Left hindlimb (tissue), 1 donor: ENCODE measurements around the gene GCDH.
A peak's percentile ranks its signal among the peaks of the same experiment; 100 is the strongest.
"Not testable (repeated sequence)": the region's sequence is repeated elsewhere in the genome, so short reads cannot be mapped to it uniquely, and the experiment has no call there.

ENCODE experiments used
- DNase-seq: peaks from one replicate; pipeline ENCODE4 v3.0.0-alpha.2; 2018

Gene GCDH

DNA sequence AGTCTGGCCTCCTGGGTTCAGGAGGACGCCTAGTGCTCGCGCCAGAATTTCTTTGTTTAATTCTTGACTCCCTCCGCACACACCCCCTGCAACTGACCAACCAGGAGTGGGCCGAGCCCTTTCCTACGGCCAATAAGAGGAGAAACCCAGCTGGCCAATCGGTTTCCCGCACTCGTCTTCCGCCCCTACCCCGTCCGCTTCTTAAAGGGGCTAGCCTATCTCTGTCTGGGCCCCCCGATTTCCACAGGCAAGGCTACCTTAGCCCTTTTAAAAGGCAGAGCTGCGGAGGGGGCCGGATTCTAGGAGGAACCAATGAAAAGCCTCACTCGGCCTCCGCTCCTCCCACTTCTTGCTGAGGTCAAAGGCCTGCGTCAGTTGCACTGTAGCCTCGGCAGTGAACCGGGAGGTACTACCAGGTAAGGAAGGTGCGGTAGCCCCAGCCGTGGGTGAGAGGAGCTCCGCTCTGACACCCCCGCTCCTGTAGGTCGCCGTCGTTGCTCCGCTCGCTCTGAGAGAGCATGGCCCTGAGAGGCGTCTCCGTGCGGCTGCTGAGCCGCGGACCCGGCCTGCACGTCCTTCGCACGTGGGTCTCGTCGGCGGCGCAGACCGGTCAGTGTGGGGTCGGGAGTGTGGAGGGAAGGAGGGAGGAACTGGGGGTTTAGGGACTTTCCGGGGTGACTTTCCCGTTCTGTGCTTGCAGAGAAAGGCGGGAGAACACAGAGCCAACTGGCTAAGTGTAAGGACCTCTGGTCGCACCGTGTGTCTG, at the start of gene GCDH:
TSS of gene GCDH (plus strand) at position 374 of the 766 bp plus-strand sequence. CDS start at position 519, 145 bp downstream.
- peak; percentile 98 for DNase-seq

- DNase-seq = no peak
These were observed 48.4 kb upstream of the GCDH start for GRCh38 chr19:12842511-12842910.

GRCh38 chr19:12843328-12843727, 47.6 kb upstream of the GCDH start:
- no peak for DNase-seq

DNA sequence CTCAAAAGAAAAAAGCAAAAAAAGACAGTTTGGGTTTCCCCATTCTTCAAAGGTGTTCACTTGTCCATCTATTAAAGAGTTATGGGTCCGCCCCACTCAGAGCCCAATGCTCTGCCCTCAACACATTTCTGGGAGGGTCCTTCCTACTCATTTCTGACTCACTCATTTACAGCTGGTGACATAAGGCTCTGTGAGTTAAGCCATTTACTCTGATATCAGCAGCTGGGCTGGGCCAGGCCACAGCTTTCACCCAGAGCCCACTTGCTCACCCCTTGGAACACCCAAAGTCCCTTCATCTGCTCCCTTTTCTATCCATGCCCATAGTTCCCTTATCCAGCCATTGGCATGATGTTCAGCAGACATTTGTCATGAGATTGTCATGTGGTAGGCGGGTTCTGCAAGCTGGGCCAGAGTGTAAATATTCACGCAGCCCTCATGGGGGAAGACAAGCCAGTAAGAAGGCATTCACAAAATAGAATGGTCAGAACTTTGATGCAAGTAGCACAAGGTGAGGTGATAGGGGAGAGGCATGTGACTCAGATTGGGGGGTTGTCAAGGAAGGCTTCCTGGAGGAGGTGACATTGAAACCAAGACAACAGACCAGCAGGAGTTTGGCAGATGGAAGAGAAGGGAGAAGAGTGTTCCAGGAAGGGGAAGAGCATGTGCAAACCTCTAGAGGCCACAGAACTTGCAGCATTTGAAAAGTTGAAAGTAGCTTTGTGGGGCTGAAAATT, 46.8 kb upstream of the GCDH start:
- DNase-seq = no peak

GRCh38 chr19:12846613-12847012, 44.3 kb upstream of the GCDH start:
- not testable (repeated sequence) for DNase-seq

DNA sequence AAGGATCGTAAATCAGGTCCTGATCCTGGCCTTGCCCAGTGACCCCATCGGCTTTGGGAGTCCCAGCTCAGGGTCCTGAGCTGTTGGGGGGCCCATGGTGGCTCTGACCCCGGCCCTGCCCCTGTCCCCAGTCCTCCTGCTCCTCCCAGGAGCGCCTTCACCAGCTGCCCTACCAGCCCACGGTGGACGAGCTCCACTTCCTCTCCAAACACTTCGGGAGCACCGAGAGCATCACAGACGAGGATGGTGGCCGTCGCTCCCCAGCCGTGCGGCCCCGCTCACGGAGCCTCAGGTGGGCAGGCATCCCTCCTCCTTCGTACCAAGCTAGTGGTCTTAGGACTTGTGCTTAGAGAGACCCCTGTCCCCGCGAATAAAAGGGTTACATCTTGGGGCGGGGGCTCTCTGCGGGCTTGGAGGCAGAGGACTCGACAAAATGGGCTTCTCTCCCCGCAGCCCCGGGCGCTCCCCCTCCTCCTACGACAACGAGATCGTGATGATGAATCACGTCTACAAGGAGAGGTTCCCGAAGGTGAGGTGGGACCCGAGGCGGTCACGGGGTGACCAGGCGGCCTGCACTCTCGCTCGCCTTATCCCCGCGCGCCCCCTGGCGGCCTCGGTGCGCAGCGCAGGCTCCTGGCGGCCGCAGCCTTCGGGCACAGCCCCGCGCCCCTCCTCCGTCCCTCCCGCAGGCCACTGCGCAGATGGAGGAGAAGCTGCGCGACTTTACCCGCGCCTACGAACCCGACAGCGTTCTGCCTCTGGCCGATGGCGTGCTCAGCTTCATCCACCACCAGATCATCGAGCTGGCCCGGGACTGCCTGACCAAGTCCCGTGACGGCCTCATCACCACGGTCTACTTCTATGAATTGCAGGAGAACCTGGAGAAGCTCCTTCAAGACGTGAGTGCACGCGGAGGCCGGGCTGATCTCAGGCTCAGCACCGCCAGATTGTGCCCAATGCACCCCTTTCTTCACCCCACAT, 43.5 kb upstream of the GCDH start:
- DNase-seq = peak; percentile 86

- DNase-seq = no peak
These were observed 34.3 kb upstream of the GCDH start for GRCh38 chr19:12856653-12857052.

- no peak for DNase-seq
These were observed 32.7 kb upstream of the GCDH start for GRCh38 chr19:12858041-12858928.

DNA sequence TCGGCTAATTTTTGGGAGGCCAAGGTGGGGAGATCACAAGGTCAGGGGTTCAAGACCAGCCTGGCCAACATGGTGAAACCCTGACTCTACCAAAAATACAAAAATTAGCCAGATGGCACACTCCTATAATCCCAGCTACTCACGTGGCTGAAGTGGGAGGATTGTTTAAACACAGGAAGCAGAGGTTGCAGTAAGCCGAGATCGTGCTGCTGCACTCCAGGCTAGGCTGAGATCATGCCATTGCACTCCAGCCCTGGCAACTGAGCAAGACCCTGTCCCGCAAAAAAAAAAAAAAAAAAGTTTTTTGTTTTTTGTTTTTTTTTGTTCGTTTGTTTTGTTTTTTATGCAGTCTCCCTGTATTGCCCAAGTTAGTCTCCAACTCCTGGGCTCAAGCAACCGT, 31.4 kb upstream of the GCDH start:
- DNase-seq = no peak

DNA sequence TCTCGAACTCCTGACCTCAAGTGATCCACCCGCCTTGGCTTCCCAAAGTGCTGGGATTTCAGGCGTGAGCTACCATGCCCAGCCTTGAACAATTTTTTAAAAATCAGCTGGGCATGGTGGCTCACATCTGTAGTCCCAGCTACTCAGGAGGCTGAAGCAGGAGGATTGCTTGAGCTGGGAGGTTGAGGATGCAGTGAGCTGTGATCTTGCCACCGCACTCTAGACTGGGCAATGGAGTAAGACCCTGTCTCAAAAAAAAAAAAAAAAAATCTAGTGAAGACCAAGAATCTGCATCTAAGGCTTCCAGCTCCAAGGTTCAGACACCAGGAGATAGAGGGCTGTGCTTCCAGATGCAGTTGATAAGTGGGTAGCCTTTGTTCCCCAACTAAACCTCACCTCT, 26.8 kb upstream of the GCDH start:
- DNase-seq = no peak

DNA sequence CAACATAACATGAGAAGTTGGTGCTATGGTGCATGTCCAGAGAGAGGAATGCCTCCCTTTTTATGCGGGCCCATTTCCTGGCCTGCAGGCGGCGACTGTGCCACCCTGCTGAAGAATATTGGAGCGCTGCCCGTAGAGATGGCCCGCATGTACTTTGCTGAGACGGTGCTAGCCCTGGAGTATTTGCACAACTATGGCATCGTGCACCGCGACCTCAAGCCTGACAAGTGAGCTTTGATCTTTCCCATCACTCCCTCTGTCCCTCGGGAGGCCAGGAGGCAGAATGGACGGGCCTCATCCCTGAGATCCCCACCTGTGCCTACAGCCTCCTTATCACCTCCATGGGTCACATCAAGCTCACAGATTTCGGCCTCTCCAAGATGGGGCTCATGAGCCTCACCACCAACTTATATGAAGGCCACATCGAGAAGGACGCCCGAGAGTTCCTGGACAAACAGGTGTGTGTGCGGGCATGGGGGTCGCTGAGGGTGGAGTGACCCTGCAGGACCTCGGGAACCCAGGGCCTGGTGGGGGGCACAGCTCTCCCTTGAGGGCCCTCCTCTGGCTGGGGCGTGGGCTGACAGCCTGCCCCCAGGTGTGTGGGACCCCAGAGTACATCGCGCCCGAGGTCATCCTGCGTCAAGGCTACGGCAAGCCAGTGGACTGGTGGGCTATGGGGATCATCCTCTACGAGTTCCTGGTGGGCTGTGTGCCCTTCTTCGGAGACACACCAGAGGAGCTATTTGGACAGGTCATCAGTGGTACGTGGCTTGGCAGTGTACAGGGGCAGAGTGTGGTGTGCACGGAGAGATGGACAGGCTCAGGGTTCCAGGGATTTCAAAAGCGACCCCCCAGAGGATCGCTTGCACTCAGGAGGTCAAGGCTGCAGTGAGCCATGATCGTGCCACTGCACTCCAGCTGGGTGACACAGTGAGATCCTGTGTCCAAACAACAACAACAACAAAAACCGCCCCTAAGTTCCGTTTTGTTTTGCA, 25.9 kb upstream of the GCDH start:
- no peak for DNase-seq

GRCh38 chr19:12865746-12866415, 25.1 kb upstream of the GCDH start:
- no peak for DNase-seq

DNA sequence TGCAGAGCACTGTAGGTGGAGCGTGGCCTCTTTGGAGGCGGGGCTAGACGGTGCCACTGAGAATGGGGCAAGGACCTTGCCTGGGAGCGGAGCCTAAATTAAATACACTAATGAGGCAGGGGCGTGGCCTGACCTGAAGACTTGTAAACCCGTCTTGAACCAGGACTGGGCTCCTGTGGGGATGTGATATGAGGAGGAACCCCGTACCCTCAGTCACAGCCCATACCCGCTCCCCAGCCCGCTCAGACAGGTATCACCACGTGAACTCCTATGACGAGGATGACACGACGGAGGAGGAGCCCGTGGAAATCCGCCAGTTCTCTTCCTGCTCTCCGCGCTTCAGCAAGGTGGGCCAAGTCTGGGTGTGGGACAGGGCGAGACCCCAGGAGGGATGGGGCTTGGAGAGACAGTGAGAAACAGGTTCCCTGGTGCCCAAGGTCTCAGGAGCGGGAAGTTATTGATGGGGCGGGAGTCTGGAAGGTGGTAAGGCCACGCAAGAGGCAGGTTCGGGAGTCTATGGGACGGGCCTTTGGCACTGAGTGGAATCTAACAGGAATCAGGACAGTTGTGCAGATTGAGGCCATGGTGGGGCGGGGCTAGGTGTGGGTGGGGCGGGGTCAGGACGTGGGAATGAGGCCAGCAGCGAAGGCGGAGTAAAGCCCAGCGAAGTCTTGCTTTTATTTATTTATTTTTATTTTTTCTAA, 24.4 kb upstream of the GCDH start:
- DNase-seq = no peak

- DNase-seq = peak; percentile 85
These were observed 23.6 kb upstream of the GCDH start for GRCh38 chr19:12867120-12868099.

DNA sequence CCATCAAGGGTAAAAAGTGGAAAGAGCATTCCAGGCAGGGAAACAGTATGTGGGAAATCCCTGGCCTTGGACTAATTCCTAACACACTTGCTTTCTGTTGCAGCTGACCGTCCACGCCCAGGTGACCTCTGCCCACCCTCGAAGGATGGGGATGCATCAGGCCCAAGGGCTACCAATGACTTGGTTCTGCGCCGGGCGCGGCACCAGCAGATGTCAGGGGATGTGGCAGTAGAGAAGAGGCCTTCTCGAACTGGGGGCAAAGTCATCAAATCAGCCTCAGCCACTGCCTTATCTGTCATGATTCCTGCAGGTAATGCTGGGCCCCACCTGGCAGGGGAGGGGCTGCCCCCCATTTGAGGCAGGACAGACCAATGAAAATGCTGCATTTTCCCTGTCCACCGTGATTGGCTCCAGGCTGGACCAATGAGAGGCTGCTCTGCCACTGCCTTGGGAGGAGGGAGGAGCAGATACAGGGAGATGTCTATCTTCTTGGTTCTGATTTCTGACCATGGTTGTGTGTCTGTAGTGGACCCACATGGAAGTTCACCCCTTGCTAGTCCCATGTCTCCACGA, 22.3 kb upstream of the GCDH start:
- DNase-seq = no peak

DNA sequence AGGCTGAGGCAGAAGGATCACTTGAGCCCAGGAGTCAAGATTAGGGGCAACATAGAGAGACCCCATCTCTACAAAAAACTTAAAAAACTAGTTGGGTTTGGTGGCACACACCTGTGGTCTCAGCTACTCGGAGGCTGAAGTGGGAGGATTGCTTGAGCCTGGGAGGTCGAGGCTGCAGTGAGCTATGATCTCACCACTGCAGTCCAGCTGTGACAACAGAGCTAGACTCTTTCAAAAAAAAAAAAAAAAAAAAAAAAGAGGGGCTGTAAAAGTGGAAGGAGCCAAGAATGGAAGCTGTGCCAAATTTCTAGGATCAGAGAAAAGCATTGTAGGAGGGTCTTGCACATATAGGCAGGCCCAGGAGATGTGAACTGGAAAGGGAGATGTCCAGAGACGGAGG, 19.3 kb upstream of the GCDH start:
- DNase-seq = no peak

- no peak for DNase-seq
These were observed 18.7 kb upstream of the GCDH start for GRCh38 chr19:12872255-12872654.
